GM21786 (cell line): ENCODE measurements around the gene PGGHG.
"Not testable (repeated sequence)": the region's sequence is repeated elsewhere in the genome, so short reads cannot be mapped to it uniquely, and the experiment has no call there.

Experiments
- ATAC-seq: cut with Tn5 transposase; IDR thresholded peaks from one replicate; pipeline ENCODE4 v1.9.1; 2021; ENCODE audit not compliant: unreplicated experiment

PGGHG gene

GRCh38 chr11:311013-311748, 22.3 kb downstream of the PGGHG start:
- not testable (repeated sequence) for ATAC-seq

- no peak for ATAC-seq
Observed at GRCh38 chr11:312092-312816, 23.3 kb downstream of the PGGHG start.

- ATAC-seq: no peak
Observed at GRCh38 chr11:313304-313786, 24.4 kb downstream of the PGGHG start.

GRCh38 chr11:313787-314553, 25.0 kb downstream of the PGGHG start, which contains the start of gene IFITM1:
Gene IFITM1, plus strand, starts transcription at chr11:314040. Its CDS starts 131 bp downstream, at chr11:314171.
- ATAC-seq: peak; percentile 34

GRCh38 chr11:314554-314875, 25.6 kb downstream of the PGGHG start:
- not testable (repeated sequence) for ATAC-seq

- ATAC-seq: no peak
Observed at GRCh38 chr11:315051-315481, 26.1 kb downstream of the PGGHG start.

- no peak for ATAC-seq
Observed at GRCh38 chr11:315516-315994, 26.6 kb downstream of the PGGHG start.

GRCh38 chr11:316031-316701, 27.2 kb downstream of the PGGHG start:
- no peak for ATAC-seq

GRCh38 chr11:316891-317301, 28.0 kb downstream of the PGGHG start:
- no peak for ATAC-seq

GRCh38 chr11:317668-318404, 28.9 kb downstream of the PGGHG start:
- ATAC-seq: not testable (repeated sequence)

- not testable (repeated sequence) for ATAC-seq
Observed at GRCh38 chr11:318405-319120, 29.6 kb downstream of the PGGHG start.

- not testable (repeated sequence) for ATAC-seq
Observed at GRCh38 chr11:319121-319887, 30.4 kb downstream of the PGGHG start.

- not testable (repeated sequence) for ATAC-seq
Observed at GRCh38 chr11:319888-320273, 31.0 kb downstream of the PGGHG start.

- no peak for ATAC-seq
Observed at GRCh38 chr11:324156-324555, 35.2 kb downstream of the PGGHG start.

- ATAC-seq: not testable (repeated sequence)
Observed at GRCh38 chr11:324593-325517, 35.9 kb downstream of the PGGHG start.

GRCh38 chr11:325796-326591, 37.1 kb downstream of the PGGHG start:
- no peak for ATAC-seq

GRCh38 chr11:326592-326841, 37.6 kb downstream of the PGGHG start:
- ATAC-seq: no peak
